GM19025 (cell line): Measurements from ENCODE around the gene FBLIM1.

ENCODE experiments used
- ATAC-seq: cut with Tn5 transposase; IDR thresholded peaks from one replicate; pipeline ENCODE4 v1.9.1; 2021; ENCODE audit warnings: mild to moderate bottlenecking, low read depth, moderate library complexity; ENCODE audit not compliant: unreplicated experiment

FBLIM1 gene

DNA sequence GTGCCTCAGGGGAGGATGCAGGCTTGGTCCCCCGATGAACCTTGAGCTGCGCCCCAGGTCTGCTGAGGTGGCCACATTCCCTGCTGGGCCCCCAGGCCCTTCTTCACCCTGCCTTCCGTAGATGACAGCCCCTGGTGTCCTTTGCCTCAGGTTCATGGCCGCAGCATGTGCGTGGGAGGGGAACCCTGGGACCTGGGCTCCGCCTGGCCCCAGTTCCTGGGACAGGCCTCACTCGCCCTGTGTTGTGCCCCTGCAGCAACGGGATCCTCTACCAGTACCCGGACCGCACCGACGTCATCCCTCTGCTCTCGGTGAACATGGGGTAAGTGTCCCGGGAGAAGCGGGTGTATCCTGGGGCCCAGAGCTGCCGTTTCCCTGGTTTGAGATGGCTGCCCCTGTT lies 27.7 kb upstream of the FBLIM1 start:
- ATAC-seq: no peak

DNA sequence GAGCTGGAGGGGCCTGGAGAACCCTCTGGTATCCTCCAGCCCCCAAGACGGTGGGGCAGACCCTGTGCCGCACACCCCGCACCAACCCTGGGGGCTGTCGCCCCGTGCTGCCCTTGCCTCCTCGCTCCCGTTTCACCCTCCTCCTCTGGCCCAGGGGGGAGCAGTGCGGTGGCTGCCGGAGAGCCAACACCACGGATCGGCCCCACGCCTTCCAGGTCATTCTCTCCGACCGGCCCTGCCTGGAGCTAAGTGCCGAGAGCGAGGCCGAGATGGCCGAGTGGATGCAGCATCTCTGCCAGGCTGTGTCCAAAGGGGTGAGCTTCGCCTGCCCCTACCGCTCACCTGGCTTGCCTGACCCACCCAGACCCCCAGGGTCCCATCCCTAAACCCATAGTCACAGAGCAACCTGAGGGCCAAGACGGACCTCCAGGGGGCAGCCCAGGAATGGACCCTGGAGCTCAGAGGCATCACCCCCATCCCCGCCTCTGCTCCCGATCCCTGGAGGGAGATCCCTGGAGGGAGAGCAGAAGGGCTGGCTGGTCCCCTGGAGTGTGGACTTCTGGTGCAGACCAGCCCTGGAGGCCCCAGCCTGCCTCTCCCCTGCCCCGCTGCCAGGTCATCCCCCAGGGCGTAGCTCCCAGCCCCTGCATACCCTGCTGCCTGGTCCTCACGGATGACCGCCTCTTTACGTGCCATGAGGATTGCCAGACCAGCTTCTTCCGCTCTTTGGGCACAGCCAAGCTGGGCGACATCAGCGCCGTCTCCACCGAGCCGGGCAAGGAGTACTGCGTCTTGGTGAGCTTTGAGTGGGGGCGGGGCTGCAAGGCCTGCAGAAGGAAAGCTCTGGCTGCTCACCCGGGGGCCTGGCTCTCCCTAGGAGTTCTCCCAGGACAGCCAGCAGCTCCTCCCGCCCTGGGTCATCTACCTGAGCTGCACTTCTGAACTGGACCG lies 26.6 kb upstream of the FBLIM1 start:
- no peak for ATAC-seq

DNA sequence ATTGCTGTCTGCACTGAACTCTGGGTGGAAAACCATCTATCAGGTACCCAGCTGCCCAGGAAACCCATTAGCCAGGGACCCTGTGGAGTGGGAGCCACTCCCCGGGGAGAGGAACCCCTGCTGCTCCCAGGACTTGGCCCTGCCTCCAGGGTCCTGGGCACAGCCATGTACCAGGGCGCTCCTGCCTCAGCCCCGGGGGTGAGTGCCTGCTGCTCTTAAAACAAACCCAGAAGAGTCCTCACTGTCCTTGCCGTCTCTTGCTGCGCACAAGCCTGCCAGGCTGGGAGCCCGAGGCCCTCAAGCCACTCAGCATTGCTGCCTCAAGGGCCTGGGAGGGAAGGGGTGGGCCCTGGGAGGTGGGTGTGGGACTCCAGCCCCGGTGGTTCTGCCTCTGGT lies 25.9 kb upstream of the FBLIM1 start:
- ATAC-seq: no peak

DNA sequence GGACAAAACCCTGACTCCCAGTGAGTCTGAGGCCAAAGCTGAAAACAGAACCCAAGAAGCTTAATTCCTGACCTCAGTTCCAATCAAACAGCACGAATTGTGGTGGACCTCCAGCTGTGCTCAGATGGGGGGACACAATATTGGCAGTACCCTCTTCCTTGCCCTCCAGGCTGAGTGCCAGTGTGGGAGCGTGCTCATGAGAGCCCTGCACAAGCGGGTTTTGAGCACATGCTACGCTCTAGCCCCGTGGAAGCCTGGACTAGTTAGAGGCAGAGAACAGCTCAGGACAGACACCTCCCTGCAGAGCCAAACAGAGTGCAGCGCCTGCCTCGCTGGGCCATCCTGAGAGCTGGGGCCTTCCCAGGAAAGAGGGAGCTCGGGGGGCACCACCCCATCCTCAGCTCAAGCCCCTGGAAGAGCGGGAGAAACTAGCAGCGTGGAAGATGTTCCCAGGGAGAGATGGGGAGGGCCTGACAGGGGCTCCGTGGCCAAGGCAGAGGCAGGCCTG lies 25.3 kb upstream of the FBLIM1 start:
- no peak for ATAC-seq

DNA sequence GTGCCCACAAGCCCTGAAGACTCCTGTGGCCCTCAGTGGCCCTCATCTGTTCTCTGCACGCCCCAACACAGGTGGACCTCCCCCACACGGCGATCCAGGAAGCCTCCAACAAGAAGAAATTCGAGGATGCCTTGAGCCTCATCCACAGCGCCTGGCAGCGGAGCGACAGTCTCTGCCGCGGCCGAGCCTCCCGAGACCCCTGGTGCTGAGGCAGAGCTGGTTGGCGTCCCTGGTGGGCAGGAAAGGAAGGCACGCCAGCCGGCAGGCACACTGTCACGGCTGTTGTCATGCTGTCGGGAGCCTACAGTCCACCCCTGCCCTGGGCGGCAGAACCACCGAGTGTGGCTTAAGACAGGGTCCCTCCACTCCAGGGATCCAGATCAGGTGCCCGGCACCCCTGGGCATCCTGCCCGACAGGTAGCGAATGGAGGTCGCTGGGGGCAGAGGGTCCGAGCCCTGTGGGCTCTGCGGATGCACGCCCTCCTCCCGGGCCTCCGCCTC lies 24.8 kb upstream of the FBLIM1 start:
- ATAC-seq: no peak

DNA sequence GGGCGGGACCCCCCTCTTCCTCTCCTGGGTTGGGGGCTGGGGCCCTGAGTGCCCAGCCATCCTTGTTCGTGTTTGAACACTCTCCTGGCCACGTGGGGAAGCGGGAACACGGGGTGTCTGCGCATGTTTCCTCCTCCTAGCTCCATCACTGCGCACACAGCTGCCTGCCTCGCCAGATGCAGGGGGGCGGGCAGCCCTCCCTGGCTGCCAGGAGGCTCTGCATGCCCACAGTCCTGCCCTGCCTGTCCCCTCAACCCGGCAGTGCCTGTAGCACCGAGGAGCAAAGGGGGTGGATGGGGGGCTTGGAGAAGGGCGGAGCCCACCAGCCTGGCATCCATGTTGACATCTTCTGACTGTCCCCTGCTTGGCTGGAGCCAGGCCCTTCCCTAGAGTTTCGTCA lies 24.3 kb upstream of the FBLIM1 start:
- ATAC-seq: no peak

DNA sequence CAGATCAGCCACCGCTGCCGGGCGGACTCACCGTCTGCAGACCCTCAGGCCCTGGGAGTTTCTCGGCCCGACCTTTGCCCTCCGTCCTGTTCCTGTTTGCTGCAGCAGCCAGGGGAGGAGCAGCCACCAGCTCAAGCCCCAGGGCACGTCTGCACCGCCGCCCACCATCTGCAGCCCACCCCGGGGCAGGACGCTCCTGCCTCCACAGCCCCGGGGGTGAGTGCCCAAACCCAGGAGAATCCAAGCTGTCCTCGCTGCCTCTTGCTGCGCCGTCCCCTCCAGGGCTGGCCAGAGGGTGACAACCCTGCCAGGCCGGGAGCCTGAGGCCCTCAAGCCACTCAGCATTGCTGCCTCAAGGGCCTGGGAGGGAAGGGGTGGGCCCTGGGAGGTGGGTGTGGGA lies 23.7 kb upstream of the FBLIM1 start:
- no peak for ATAC-seq

DNA sequence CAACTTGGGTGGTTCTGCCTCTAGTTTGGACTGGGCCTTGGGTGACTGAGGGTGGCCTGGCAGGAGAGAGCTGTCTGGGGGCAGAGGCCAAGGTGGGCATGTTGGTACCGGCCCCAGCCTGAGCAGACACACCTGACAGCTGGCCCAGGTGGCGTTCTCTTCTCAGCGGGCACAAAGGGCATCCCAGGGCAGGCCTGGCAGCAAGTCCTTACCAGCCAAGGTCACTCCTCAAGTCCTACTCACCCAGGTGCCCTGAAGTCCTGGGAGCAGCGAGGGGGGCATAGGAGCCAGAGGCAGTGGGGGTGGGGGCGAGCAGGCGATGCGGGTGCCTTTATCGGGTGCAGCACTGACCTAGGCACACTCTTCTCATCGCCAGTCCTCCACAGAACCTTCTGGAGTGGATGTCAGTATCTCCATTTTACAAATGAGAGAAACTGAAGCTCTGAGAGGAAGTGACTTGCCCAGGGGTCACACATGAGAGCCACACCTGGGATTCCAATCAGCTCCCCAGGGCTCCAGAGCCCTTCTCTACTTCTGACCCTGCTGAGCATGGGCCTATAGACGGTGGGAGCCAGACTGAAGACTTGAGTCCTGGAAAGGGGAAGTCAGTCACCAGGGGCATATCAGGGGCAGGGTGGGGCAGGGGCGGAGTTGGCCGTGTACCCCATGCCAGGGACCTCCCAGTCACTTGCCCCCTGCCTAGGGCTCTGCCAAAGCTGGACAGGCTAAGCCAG lies 23.1 kb upstream of the FBLIM1 start:
- ATAC-seq: no peak

DNA sequence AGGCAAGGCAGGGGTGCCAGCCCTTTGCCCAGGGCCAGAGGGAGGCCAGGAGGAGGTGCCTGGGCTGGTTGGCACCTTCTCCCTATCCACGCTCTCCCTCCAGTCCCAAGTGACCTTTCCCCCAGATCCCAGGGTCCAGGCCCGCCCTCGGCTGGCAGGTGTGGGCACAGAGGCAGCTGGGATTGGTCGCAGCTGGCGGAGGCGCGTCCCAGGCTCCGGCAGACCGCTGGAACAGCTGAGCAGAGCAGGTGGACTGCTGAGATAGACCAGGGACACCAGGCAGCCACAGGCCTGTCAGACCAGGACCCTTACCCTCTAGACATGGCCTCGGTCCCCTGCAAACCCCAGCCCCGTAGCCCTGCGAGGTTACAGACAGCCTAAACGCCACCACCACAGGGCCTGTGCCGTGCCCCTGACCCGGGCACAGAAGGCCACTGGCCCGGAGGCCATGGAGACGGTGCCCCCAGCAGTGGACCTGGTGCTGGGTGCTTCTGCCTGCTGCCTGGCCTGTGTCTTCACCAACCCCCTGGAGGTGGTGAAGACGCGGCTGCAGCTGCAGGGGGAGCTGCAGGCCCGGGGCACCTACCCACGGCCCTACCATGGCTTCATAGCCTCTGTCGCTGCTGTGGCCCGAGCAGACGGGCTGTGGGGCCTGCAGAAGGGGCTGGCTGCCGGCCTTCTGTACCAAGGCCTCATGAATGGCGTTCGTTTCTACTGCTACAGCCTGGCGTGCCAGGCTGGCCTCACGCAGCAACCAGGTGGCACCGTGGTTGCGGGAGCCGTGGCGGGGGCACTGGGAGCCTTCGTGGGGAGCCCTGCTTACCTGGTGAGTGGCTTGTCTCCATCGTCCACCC lies 22.3 kb upstream of the FBLIM1 start, which contains the start of gene SLC25A34:
SLC25A34 (plus strand) TSS at position 221 of the 854 bp plus-strand sequence; CDS start at position 449, 228 bp downstream.
- no peak for ATAC-seq

DNA sequence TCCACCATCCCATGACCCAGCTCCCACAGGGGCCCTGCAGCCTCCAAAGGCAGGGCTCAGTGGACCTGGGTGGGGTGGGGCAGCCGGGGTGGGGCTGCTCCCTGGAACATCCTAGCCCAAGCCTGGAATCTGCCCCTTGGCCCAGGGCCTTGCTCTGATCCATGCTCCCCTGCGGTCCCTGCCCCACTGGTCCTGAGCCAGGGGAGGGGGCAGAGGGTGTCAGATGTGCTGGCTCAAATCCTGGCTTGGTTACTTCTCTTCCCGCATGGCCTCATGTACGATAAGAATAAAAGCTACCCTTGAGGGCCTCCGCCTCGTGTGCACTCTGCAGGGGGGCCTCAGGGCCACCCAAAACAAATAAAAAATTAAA lies 21.7 kb upstream of the FBLIM1 start:
- no peak for ATAC-seq

DNA sequence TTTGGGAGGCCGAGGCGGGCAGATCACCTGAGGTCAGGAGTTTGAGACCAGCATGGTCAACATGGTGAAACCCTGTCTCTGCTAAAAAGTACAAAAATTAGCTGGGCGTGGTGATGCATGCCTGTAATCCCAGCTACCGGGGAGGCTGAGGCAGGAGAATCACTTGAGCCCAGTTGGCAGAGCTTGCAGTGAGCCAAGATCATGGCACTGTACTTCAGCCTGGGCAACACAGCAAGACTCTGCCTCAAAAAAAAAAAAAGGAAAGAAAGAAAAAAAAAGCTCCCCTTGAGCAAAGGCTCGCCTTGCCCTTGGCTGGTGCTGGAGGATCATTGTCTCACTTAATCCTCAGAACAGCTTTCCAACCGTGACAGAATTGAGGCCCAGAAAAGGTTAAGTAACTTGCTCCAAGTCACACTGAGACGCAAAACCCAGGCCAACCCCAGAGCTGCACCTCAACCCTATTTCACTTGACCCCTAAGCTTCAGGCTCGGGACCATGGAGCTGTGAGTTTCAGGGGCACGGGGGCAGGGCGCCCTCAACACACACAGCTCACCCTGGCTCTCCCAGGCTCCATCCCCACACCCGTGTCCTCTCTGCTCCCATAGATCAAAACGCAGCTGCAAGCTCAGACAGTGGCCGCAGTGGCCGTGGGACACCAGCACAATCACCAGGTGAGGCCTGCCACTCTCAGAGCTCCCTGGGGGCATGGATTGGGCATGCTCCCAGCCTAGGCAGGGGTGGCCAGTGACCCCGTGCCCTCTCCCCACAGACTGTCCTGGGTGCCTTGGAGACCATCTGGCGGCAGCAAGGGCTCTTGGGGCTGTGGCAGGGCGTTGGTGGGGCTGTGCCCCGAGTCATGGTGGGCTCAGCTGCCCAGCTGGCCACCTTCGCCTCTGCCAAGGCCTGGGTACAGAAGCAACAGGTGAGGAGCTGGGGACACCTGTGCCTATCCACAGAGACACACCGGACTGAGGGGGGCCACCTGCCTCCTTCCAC lies 21.0 kb upstream of the FBLIM1 start:
- ATAC-seq: no peak

DNA sequence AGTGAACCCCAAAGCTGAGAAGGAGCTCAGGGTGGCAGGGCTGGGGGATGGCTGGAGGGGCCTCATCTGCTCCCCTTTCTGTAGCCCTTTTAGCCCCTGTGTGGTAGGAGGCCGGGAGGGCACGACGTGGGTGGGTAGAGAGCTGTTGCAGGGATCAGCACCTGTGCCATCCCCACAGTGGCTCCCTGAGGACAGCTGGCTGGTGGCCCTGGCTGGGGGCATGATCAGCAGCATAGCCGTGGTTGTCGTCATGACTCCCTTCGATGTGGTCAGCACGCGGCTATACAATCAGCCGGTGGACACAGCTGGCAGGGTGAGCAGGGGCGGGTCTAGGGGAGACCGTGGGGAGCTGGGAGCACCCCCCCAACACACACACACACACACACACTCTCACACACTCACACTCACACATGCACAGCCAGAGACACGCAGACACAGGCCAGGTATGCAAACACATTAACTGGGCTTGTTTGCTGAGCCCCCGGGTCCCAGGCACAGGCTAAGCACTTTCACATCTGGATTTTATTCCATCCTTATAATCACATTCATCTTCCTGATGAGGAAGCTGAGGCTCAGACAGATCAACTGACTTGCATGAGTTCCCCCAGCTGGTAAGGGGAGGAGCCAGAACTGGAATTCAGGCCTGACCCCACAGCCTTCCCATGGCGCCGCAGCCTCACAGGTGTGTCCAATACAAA lies 20.0 kb upstream of the FBLIM1 start:
- ATAC-seq: no peak

DNA sequence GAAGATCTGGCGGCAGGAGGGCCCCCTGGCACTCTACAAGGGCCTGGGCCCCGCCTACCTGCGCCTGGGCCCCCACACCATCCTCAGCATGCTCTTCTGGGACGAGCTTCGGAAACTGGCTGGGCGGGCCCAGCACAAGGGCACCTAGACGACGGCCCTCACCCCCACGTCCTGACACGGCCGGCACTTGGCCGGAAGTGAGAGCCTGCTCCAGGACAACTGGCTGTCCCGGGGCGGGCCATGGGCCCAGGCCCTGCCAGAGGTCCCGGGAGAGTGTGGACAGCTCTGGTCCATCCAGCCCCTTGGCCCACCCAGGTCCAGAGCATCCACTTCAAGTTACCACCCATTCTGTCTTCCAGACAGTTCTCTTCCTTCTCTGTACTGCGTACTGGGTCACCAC lies 19.3 kb upstream of the FBLIM1 start:
- ATAC-seq: no peak

DNA sequence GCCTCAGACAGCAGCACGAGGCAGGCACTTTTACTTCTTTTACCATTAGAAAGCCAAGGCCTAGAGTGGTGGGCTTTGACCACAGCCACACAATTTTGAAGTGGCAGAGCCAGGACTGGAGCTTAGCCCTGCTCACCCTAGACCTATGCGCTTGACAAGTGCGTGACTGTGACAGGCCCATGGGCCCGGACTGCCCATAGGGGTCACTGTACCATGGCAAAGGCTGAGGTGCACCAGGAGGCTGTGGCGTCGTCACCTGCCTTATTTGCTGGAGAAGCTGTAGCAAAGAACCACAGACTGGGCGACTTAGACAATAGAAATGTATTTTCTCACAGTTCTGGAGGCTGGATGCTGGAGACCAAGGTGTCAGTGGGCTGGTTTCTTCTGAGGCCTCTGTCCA lies 18.9 kb upstream of the FBLIM1 start:
- no peak for ATAC-seq

DNA sequence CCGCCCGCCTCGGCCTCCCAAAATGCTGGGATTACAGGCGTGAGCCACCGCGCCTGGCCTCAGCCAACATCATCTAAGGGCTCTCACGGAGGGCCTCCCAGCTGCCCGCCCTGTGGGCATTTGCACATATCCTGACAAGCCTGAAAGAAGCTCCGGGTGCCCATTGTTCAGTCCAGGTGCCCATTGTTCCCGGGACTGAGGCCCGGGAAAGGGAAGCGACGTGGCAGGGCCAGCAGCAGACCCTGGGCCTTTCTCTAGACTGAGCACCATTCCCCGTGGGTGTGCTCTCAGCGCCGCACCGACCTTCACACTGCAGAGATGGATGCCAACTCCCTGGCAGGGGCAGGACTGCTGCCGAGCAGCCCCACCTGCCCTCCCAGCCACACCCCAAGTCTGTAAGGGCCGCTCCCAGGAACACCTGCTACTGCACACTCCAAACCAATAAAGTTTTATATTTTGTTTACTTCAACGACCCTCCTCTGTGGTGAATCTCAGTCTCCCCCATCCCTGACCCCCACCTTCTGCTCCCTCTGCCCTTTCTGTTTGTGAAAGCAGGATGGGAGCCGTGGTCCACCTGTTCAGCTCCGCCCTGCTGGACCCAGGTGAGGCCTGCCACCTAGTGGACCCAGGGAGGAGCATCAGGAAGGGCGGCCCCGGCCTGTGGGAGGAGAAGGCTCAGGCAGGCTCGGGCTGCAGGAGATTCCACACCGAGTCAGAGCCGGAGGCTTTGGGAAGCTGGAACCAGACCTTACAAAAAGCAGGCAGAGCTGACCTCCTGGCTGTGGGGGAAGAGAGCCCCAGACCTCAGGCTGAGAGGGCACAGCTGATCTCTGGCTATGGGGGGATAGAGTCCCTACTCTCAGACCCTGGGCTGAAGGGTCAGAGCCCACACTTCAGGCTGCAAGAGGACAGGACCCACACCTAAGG lies 17.4 kb upstream of the FBLIM1 start:
- ATAC-seq: no peak

DNA sequence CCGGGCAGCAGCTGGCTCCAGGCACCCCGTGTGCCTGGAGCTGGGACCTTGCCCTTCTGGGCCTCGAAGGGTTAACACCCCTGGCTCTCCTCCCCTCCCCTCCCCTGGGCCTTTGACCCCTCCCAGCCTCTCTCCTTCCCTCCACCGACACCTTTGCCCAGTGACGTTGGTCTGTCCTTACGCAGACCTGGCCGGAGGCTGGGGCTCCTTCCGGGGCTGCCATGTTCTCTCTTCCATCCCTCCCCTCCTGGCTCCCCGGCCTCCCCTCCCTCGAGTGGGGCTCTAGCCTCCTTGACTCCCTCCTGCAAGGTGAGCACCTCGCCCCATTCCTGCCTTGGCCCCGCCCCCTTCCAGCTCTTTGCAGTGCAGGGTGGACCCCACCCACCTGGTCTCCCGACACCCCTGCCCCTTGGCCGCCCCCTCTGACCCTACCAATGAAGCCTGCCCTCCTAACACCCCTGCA lies 16.2 kb upstream of the FBLIM1 start, which contains the start of gene TMEM82:
TMEM82 (plus strand) TSS at position 161 of the 463 bp plus-strand sequence; CDS start at position 222, 61 bp downstream.
- no peak for ATAC-seq

DNA sequence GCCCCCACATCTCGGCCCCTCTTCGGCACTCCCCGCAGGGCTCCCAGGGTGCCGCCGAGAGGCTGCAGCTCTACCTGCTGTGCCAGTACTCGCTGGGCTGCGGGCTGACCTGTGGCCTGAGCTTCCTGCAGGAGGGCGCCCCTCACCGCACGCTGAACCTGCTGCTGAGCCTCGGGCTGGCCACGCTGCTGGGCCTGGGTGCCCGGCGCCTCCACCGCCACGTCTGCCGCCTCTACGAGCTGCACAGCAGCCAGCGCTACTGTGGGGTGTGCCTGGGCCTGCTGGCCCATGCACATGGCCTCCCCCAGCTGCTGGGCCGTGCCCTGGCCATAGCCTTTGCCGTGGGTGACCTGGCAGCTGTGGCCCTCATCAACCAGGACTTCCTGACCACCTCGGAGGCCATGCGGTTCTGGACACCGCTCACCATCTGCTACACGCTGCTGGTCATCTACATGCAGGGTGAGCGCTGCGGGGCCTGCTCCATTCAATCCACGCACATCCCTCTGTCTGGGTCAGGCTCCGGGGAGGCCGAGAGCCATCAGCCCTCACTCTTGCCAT lies 14.4 kb upstream of the FBLIM1 start:
- ATAC-seq: no peak
